Neural cell (in vitro differentiated cells): ENCODE results near the gene TLL1. TPM values are rescaled to one million over a fixed set of nuclear protein-coding genes. Genes with fewer than 3 reads are reported as not detected.

ENCODE experiments used
- H2AFZ ChIP-seq: fragments of 200-600, 300-800 bp; sonication (generic), shearing (Covaris generic); 2 replicates; pipeline ENCODE4 v1.6.0; 2014; ENCODE audit warnings: low read depth, mild to moderate bottlenecking, antibody characterized with exemption, low read length, moderate library complexity
- H3F3A ChIP-seq: fragments of 200-600 bp; shearing (Covaris generic); 2 replicates; pipeline ENCODE4 v1.6.1; 2016; ENCODE audit warnings: mild to moderate bottlenecking, moderate library complexity, mixed read lengths, antibody characterized with exemption, low read length; ENCODE audit not compliant: insufficient read depth, poor library complexity, severe bottlenecking
- H3K27ac ChIP-seq: fragments of 200-600, 300-800 bp; sonication (generic), shearing (Covaris generic); 2 replicates; pipeline ENCODE4 v1.5.1; 2014; ENCODE audit warnings: mild to moderate bottlenecking, low read length, moderate library complexity
- H3K27me3 ChIP-seq: fragments of 300-800, 200-600 bp; sonication (generic), shearing (Covaris generic); 2 replicates; pipeline ENCODE4 v1.6.0; 2014; ENCODE audit warnings: mild to moderate bottlenecking, low read depth, low read length, moderate library complexity; ENCODE audit not compliant: insufficient read depth
- H3K36me3 ChIP-seq: fragments of 300-800, 200-600 bp; sonication (generic), shearing (Covaris generic); 2 replicates; pipeline ENCODE4 v1.5.1; 2014; ENCODE audit warnings: mild to moderate bottlenecking, antibody characterized with exemption, low read length, moderate library complexity; ENCODE audit not compliant: insufficient read depth
- H3K4me2 ChIP-seq: fragments of 300-800, 200-600 bp; sonication (generic), shearing (Covaris generic); 2 replicates; pipeline ENCODE4 v1.6.0; 2014; ENCODE audit warnings: mild to moderate bottlenecking, low read length
- H3K4me3 ChIP-seq: fragments of 300-800, 200-600 bp; sonication (generic), shearing (Covaris generic); 2 replicates; pipeline ENCODE4 v1.5.1; 2014; ENCODE audit warnings: mild to moderate bottlenecking, low read length, moderate library complexity
- H3K79me2 ChIP-seq: fragments of 200-600 bp; shearing (Covaris generic); replicated peaks from 2 replicates; pipeline ENCODE4 v1.6.0; 2014; ENCODE audit warnings: mild to moderate bottlenecking, low read length, moderate library complexity; ENCODE audit not compliant: insufficient read depth
- H3K9ac ChIP-seq: fragments of 300-800, 200-600 bp; sonication (generic), shearing (Covaris generic); 2 replicates; pipeline ENCODE4 v1.6.1; 2016; ENCODE audit warnings: mild to moderate bottlenecking, low read length, mixed read lengths
- H3K9me2 ChIP-seq: fragments of 200-600 bp; shearing (Covaris generic); 2 replicates; pipeline ENCODE4 v1.6.1; 2016; ENCODE audit warnings: mild to moderate bottlenecking, low read length, mixed read lengths; ENCODE audit not compliant: insufficient read depth
- H3K9me3 ChIP-seq: fragments of 200-600, 300-800 bp; sonication (generic), shearing (Covaris generic); 2 replicates; pipeline ENCODE4 v1.6.1; 2016; ENCODE audit warnings: mild to moderate bottlenecking, mixed run types, low read length, moderate library complexity, mixed read lengths
- H4K20me1 ChIP-seq: fragments of 200-600 bp; shearing (Covaris generic); 2 replicates; pipeline ENCODE4 v1.6.1; 2016; ENCODE audit warnings: mild to moderate bottlenecking, mixed run types; ENCODE audit not compliant: insufficient read depth
- EP300 ChIP-seq: fragments of 450-650 bp; conservative IDR thresholded peaks from 2 replicates; pipeline ENCODE4 v1.6.1; 2014; ENCODE audit warnings: antibody characterized with exemption, mild to moderate bottlenecking, moderate library complexity; ENCODE audit not compliant: poor library complexity, severe bottlenecking
- EZH2 ChIP-seq: fragments of 200-600, 300-800 bp; shearing (Covaris generic), sonication (generic); IDR thresholded peaks from 2 replicates; pipeline ENCODE4 v1.6.1; 2014; ENCODE audit warnings: antibody characterized with exemption, low read length, borderline replicate concordance, mild to moderate bottlenecking; ENCODE audit not compliant: insufficient read depth, poor library complexity, severe bottlenecking
- MXI1 ChIP-seq: fragments of 450-650 bp; conservative IDR thresholded peaks from 2 replicates; pipeline ENCODE4 v1.6.1; 2014; ENCODE audit warnings: antibody characterized with exemption, mild to moderate bottlenecking; ENCODE audit not compliant: poor library complexity, severe bottlenecking
- POLR2AphosphoS5 ChIP-seq: IDR thresholded peaks from 2 replicates; pipeline ENCODE4 v1.6.1; 2012
- RAD21 ChIP-seq: fragments of 450-650 bp; conservative IDR thresholded peaks from 2 replicates; pipeline ENCODE4 v1.6.1; 2014; ENCODE audit warnings: antibody characterized with exemption, mild to moderate bottlenecking, moderate library complexity
- REST ChIP-seq: IDR thresholded peaks from 2 replicates; pipeline ENCODE4 v1.6.1; 2012; ENCODE audit warnings: borderline replicate concordance
- SMC3 ChIP-seq: fragments of 450-650 bp; conservative IDR thresholded peaks from 2 replicates; pipeline ENCODE4 v1.6.1; 2014; ENCODE audit warnings: antibody characterized with exemption, mild to moderate bottlenecking, moderate library complexity; ENCODE audit not compliant: poor library complexity
- TAF1 ChIP-seq: IDR thresholded peaks from 2 replicates; pipeline ENCODE4 v1.6.1; 2012; ENCODE audit warnings: low read depth
- polyA plus RNA-seq: library from polyadenylated mRNA; depleted of rRNA; stranded (reverse); fragments of >200 nt; gene quantifications from 2 replicates; pipeline ENCODE4 v1.2.3, GENCODE V29; 2014
- TF ChIP-seq, protein P1 (sequence below): fragments of 450-650 bp; IDR thresholded peaks from 2 replicates; pipeline ENCODE4 v1.5.1; 2014; ENCODE audit warnings: antibody characterized with exemption, mild to moderate bottlenecking, moderate library complexity; ENCODE audit not compliant: poor library complexity, severe bottlenecking

Gene TLL1
- polyA plus RNA-seq, 1 donor from 2014 or later, result not detected

DNA sequence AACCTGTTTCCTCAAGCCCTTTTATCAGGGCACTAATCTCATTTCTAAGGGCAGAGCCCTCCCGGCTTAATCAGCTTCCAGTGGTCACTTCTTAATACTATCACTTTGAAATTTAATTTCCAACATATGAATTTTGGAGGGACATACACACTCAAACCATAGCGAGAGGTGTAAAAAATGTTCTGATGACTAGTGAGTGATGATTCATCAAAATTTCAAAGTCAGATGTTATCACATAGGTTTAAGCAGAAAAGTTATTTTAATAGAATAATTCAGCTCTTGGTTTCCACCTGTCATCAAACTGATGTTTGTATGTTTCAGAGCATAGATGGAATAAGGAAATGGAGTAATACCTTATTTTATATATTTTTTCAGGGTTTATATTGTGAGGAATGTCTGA lies 161.9 kb downstream of the TLL1 start:
- no peaks in the 10 kb centered on the region for H3K9me3 ChIP-seq
- no peaks in the 10 kb centered on the region for H4K20me1 ChIP-seq
- no peaks in the 10 kb centered on the region for H3K27me3 ChIP-seq
- H3F3A ChIP-seq, result no peaks in the 10 kb centered on the region
- no peak overlapping the region for H3K27ac ChIP-seq
- H3K4me2 ChIP-seq, result no peak overlapping the region
- TF ChIP-seq POLR2AphosphoS5, result no peak
- no peak for TF ChIP-seq EP300
- no peak for TF ChIP-seq TAF1
- TF ChIP-seq RAD21, result no peak
- no peak for TF ChIP-seq EZH2
- no peak for TF ChIP-seq SMC3
- TF ChIP-seq MXI1, result no peak
- no peak for TF ChIP-seq REST
- TF ChIP-seq, protein P1, sequence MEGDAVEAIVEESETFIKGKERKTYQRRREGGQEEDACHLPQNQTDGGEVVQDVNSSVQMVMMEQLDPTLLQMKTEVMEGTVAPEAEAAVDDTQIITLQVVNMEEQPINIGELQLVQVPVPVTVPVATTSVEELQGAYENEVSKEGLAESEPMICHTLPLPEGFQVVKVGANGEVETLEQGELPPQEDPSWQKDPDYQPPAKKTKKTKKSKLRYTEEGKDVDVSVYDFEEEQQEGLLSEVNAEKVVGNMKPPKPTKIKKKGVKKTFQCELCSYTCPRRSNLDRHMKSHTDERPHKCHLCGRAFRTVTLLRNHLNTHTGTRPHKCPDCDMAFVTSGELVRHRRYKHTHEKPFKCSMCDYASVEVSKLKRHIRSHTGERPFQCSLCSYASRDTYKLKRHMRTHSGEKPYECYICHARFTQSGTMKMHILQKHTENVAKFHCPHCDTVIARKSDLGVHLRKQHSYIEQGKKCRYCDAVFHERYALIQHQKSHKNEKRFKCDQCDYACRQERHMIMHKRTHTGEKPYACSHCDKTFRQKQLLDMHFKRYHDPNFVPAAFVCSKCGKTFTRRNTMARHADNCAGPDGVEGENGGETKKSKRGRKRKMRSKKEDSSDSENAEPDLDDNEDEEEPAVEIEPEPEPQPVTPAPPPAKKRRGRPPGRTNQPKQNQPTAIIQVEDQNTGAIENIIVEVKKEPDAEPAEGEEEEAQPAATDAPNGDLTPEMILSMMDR, result no peak
- H3K9ac ChIP-seq, result no peak overlapping the region
- no peaks in the 10 kb centered on the region for H3K36me3 ChIP-seq
- no peaks in the 10 kb centered on the region for H3K9me2 ChIP-seq
- H3K79me2 ChIP-seq, result no peaks in the 10 kb centered on the region
- no peak overlapping the region for H2AFZ ChIP-seq
- no peak overlapping the region for H3K4me3 ChIP-seq

- Histone ChIP-seq H3K9me2 (no peaks in the 10 kb centered on the region), H3K4me2 (no peak overlapping the region), H3K27ac (no peak overlapping the region)
Measured at GRCh38 chr4:166039822-166040221, 166.8 kb downstream of the TLL1 start.

More at GRCh38 chr4:166039822-166040221, 166.8 kb downstream of the TLL1 start:
- H4K20me1 ChIP-seq, result no peaks in the 10 kb centered on the region
- no peaks in the 10 kb centered on the region for H3K36me3 ChIP-seq
- no peak for TF ChIP-seq TAF1
- TF ChIP-seq REST, result no peak
- TF ChIP-seq EZH2, result no peak
- TF ChIP-seq RAD21, result no peak
- no peaks in the 10 kb centered on the region for H3K9me3 ChIP-seq
- no peaks in the 10 kb centered on the region for H3F3A ChIP-seq
- H3K79me2 ChIP-seq, result no peaks in the 10 kb centered on the region
- no peak overlapping the region for H3K4me3 ChIP-seq
- no peaks in the 10 kb centered on the region for H3K27me3 ChIP-seq
- no peak overlapping the region for H3K9ac ChIP-seq
- H2AFZ ChIP-seq, result no peak overlapping the region
